ENCODE data around the gene CUX1.

- no peak for TF ChIP-seq POLR2A (IDR thresholded peaks at IDR 0.05)
- TF ChIP-seq, protein P1, sequence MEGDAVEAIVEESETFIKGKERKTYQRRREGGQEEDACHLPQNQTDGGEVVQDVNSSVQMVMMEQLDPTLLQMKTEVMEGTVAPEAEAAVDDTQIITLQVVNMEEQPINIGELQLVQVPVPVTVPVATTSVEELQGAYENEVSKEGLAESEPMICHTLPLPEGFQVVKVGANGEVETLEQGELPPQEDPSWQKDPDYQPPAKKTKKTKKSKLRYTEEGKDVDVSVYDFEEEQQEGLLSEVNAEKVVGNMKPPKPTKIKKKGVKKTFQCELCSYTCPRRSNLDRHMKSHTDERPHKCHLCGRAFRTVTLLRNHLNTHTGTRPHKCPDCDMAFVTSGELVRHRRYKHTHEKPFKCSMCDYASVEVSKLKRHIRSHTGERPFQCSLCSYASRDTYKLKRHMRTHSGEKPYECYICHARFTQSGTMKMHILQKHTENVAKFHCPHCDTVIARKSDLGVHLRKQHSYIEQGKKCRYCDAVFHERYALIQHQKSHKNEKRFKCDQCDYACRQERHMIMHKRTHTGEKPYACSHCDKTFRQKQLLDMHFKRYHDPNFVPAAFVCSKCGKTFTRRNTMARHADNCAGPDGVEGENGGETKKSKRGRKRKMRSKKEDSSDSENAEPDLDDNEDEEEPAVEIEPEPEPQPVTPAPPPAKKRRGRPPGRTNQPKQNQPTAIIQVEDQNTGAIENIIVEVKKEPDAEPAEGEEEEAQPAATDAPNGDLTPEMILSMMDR (IDR thresholded peaks at IDR 0.05), result no peak
Observed at GRCh38 chr7:102065226-102065625, 247.8 kb downstream of the CUX1 start.

Measured in esophagus squamous epithelium (tissue), 4 donors.